T follicular helper cell (primary cell): Measurements from ENCODE around the gene CRKL.

Source experiments
- DNase-seq: peaks from one replicate; pipeline ENCODE4 v3.0.0-alpha.2; 2020; ENCODE audit warnings: low read depth

The CRKL gene

GRCh38 chr22:20952544-20953341, 35.5 kb downstream of the CRKL start:
- no peak for DNase-seq

GRCh38 chr22:20953342-20953608, 36.1 kb downstream of the CRKL start:
- no peak for DNase-seq

GRCh38 chr22:20953668-20954500, 36.7 kb downstream of the CRKL start:
- no peak for DNase-seq

GRCh38 chr22:20955548-20955947, 38.3 kb downstream of the CRKL start:
- no peak for DNase-seq

GRCh38 chr22:20956258-20957101, 39.3 kb downstream of the CRKL start:
- no peak for DNase-seq

- DNase-seq: no peak
Measured at GRCh38 chr22:20957102-20957682, 40.0 kb downstream of the CRKL start.

GRCh38 chr22:20957683-20958431, 40.6 kb downstream of the CRKL start:
- no peak for DNase-seq

GRCh38 chr22:20959578-20960461, 42.6 kb downstream of the CRKL start:
- no peak for DNase-seq

GRCh38 chr22:20960609-20961008, 43.4 kb downstream of the CRKL start:
- DNase-seq: no peak

- no peak for DNase-seq
Measured at GRCh38 chr22:20962491-20962945, 45.3 kb downstream of the CRKL start.

- no peak for DNase-seq
Measured at GRCh38 chr22:20963201-20964052, 46.2 kb downstream of the CRKL start.

- no peak for DNase-seq
Measured at GRCh38 chr22:20964090-20964798, 47.0 kb downstream of the CRKL start.

GRCh38 chr22:20964799-20965103, 47.5 kb downstream of the CRKL start:
- DNase-seq: no peak

- no peak for DNase-seq
Measured at GRCh38 chr22:20965104-20965887, 48.1 kb downstream of the CRKL start.

GRCh38 chr22:20965888-20966855, 49.0 kb downstream of the CRKL start:
- no peak for DNase-seq

- DNase-seq: no peak
Measured at GRCh38 chr22:20966883-20967696, 49.9 kb downstream of the CRKL start, which contains the start of gene AIFM3. TSS of gene AIFM3 (plus strand) at chr22:20967255. CDS start at chr22:20967945, 690 bp downstream.
